Stimulated activated CD4-positive, alpha-beta T cell treated with anti-CD3 and anti-CD28 coated beads, Interleukin-2, amount 100 ng/mL, for 24 hours (primary cell): ENCODE measurements around the gene KAT6B.

Experiments used
- DNase-seq, 2 donors: peaks; one replicate each; pipeline ENCODE4 v3.0.0-alpha.2; 2020

KAT6B gene

GRCh38 chr10:74960670-74961069 lies 134.3 kb downstream of the KAT6B start:
- DNase-seq, result no peak

DNA sequence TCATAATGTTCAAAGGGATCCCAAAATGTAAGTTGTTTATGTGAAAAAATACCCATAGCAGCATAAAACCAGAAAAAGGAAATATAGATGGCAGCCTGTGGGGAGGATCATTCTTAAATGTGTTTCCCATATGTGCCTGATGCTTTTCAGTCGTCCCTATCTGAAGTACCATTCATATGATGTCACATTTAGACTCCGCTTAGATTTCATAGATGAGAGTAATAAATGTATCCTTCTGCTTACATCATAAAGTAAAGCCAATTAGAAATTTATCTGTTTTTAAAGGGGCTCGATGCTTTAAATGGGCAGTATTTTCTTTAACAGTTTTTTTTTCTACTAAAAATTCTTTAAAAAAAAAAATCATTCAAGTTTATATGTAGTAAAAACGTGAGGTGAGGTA lies 136.1 kb downstream of the KAT6B start:
- no peak for DNase-seq

- no peak for DNase-seq
These were observed 137.1 kb downstream of the KAT6B start for GRCh38 chr10:74963549-74963948.

DNA sequence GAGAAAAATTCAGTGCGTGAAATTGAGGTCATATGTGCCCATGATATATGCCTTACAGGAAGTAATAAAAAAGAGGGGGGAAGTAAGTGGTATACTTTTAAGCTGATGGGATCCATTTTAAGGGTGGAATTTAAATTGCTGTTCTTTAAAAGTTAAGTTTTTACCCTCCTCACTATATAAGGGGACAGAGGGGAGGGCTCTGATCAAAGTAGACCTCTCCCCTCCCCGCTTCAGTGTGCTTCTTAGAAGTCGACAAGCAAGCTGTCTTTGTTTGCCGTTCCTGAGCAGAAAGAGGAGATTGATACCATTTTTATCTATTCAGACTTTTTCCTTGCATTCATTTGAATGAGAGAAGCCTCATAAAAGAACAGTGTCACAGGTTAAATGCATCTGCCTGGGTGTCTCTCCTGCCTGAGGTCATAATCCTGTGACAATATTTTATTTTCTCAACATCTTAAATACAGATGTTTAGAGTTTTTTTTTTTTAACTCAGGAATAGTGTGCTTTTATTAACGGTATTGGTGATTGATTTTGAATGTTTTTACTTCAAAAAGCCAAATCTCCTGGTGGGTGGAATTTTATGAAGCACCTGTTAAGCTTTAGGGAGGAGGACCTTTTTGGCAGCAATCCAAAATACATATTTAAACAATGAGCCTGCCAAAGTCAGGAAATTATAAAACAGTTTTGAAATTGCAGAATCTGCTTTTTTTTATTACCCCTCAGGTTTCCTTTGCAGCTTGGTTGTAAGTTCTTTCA lies 141.7 kb downstream of the KAT6B start:
- no peak for DNase-seq

DNA sequence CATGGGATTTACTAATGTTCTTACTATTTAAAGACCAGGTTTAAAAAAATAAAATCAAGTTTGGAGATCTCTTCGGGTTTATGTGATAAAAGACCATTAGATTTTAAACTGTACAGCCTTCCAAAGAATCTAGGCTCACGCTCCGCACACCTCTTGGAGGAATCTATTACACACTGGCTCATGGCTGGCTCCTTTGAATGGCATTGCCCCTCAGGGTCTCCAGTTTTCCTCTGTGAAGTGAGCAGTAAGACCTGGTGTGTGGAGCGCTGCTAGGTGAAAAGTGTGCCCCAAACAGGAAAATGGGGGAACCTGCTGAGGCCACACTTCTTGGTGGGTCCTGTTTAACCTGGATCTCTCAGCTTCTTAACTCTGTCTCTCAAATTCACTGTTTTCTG lies 142.3 kb downstream of the KAT6B start:
- DNase-seq, result no peak

DNA sequence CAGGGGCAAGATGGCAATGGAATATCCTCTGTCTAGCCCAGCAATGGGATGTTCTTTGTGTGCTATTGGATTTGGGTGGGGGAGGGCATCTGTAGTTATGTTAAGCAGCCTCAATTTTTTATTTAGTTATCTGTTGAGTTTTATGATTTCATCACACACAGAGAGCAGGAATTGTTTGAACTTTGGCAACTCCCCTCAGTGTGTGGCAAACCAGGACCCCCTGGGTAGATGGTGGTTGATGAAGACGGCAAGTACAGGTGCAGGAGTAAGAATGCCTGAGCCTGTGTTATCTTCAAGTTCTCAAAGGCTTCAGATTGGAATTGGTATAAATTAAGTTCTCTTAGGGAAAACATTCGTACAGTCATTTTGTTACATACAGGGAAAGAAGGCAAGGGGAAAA lies 142.7 kb downstream of the KAT6B start:
- no peak for DNase-seq

GRCh38 chr10:74969530-74969929 lies 143.1 kb downstream of the KAT6B start:
- DNase-seq, result no peak

DNA sequence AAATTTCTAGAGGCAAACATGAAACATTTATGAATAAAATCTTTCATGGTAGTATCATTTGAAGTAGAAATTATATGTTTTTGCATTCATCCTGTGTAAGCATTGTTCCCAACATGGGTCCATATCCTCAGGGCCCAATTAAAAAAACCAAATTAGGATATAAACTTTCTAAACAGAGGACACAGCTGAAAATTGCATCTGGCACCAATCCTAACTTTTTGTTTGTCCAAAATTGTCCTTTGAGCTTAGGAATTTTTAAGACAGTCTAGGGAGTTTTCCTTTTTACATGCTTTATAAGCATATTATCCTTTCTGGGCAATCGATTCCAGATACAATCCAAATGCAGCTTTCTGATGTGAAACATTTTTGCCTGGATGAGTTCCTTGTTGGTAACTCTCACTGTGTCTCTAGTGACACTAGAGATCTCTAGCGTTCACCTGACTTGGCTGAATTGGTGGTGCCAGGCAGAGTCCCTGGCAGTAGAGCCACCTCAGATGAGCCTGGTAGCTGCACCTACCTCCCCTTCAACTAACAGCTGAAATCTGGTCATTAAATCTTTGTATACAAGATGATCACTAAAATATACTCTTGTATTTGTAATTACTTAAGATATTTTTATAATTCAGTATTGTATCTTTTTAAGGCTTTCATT lies 147.5 kb downstream of the KAT6B start:
- DNase-seq, result no peak

DNA sequence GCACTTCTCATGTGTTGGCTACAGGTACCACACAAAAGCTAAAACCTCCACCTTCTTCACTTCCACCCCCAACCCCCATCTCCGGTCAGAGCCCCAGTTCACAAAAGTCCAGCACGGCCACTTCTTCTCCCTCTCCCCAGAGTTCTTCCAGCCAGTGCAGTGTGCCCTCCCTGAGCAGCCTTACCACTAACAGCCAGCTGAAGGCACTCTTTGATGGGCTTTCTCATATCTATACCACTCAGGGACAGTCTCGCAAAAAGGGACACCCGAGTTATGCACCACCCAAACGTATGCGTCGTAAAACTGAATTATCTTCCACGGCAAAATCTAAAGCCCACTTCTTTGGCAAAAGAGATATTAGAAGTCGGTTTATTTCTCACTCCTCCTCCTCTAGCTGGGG lies 149.4 kb downstream of the KAT6B start:
- DNase-seq, result no peak

- no peak for DNase-seq
These were observed 150.2 kb downstream of the KAT6B start for GRCh38 chr10:74976565-74976964.

DNA sequence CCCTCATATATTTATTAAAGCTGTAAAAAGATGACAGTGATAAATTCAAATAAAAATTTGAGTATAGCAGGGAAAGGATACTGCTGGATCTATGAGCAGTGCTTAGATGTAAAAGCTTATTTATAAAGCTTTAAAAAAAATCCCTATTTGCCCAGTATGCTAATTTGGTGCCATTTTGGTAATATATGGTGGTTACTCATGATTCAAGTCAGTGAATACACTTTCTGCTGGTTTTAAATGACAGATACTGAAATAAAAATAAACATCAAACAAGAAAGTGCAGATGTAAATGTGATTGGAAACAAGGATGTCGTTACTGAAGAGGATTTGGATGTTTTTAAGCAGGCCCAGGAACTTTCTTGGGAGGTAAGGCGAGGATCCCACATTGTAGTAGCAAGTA lies 150.7 kb downstream of the KAT6B start:
- DNase-seq, result no peak

GRCh38 chr10:74977913-74978847 lies 151.8 kb downstream of the KAT6B start:
- peak; percentile 12 to 37 for DNase-seq

GRCh38 chr10:74981831-74982633 lies 155.6 kb downstream of the KAT6B start:
- no peak for DNase-seq

GRCh38 chr10:74982634-74982982 lies 156.2 kb downstream of the KAT6B start:
- DNase-seq, result no peak

- DNase-seq, result no peak
These were observed 157.0 kb downstream of the KAT6B start for GRCh38 chr10:74983383-74983782.

- DNase-seq, result no peak
These were observed 161.1 kb downstream of the KAT6B start for GRCh38 chr10:74987339-74988053.

DNA sequence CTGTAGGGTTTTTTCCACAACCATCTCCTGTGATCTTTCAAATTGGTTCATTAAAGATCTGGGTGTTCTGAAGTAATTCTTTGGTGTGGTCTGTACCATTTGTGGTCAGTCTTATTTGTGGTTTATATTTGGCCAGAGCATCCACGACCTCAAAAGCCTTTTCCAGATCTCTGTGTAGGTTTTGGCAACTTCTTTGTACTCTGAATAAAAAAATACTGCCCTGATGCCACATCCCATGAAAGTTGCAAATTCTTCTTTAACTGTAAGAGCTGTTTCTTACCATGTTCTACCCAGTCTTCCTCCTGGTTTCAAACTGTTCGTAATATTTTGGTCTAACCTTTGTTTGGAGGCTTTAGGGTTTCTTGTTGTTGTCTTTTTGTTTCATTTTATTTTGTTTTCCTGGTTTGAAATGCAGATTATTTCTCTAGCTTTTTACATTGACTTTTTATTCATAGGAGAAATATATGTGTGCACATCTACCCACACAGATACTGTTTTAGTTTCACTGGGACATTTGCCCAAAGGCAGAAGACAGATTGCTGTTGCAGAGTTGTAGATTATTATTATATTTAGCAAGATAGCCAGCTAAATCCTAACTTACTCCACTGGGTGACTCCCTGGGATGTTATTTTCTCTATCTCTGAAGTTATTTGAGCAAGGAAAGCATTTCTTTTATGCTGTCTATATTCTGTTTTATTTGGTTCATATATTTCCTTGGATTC lies 161.8 kb downstream of the KAT6B start:
- no peak for DNase-seq

- no peak for DNase-seq
These were observed 162.6 kb downstream of the KAT6B start for GRCh38 chr10:74988832-74989561.

DNA sequence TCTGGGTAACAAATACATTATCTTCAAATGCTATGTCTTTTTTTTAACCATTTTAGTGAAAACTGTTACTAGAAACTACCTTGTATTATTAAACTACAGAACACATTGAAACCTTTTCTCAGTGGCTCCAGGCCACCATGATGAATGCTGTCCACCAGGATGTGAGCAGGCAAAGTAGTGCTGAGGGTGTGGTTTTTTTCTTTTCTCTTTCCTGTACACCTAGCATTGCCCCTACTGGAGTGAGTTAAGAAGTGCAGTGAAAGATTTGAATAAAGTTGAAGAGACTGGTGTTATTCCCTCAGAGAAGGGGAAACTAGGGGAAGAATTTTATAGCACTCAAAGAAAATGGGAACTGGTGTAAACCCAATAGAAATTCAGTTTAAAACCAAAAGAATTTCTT lies 165.0 kb downstream of the KAT6B start:
- no peak for DNase-seq

GRCh38 chr10:74992068-74992467 lies 165.7 kb downstream of the KAT6B start:
- no peak for DNase-seq

DNA sequence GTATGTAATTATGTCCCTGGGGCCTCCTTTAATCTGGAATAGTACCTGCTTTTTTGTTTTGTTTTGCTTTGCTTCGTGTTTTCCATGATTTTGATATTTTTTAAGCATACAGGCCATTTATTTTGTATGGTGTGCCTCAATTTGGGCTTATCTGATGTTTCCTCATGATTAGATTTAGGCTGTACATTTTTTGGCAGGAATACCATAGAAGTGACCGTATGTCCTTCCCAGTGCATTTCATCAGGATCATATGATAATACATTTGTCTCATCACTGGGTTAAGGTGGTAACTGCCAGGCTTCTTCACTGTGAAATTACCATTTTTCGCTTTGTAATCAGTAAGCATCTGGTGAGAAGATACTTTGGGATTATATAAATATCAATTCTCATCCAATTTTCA lies 167.2 kb downstream of the KAT6B start:
- no peak for DNase-seq
